GM10248 (cell line): ENCODE results near the gene CEP57L1.

Experiments used
- CTCF ChIA-PET: fragments of 300-600 bp; sonication (Branson Sonifier 250); formaldehyde crosslinking; extraction: SDS; loops from one replicate; lab custom pipeline; 2021; ENCODE audit warnings: antibody characterized with exemption; lab: Yijun Ruan, JAX
- POLR2A ChIA-PET: fragments of 350-650 bp; sonication (Branson Sonifier 250); formaldehyde crosslinking; extraction: SDS; loops from one replicate; lab custom pipeline; 2020; ENCODE audit warnings: antibody characterized with exemption; lab: Yijun Ruan, JAX
- DNase-seq: peaks from one replicate; pipeline ENCODE4 v3.0.0; 2012; ENCODE audit errors: extremely low spot score
- CTCF ChIP-seq: IDR thresholded peaks from 2 replicates; pipeline ENCODE4 v1.5.1; 2012; ENCODE audit warnings: mild to moderate bottlenecking, low read depth; ENCODE audit errors: extremely low read depth, missing control alignments, control extremely low read depth

The CEP57L1 gene

GRCh38 chr6:109088995-109089394, 6.3 kb upstream of the CEP57L1 start:
- no peak for TF ChIP-seq CTCF
- no peak for DNase-seq
- POLR2A ChIA-PET = no interaction called here
- CTCF ChIA-PET = interaction anchor here (1.1 kb wide), 1 partner anchor 16 kb away, joined by 5 read pairs; no protein-coding TSS in a partner anchor

- no peak for TF ChIP-seq CTCF
- ChIA-PET POLR2A (no interaction called here), CTCF (interaction anchor here (0.9 to 4.8 kb wide), 4 partner anchors 10 to 292 kb away, joined by 3 to 20 read pairs (median 4); no protein-coding TSS in a partner anchor)
- no peak for DNase-seq
These were observed 3.8 kb upstream of the CEP57L1 start for GRCh38 chr6:109091314-109092024.

GRCh38 chr6:109092074-109092473, 3.2 kb upstream of the CEP57L1 start:
- no peak for TF ChIP-seq CTCF
- no peak for DNase-seq
- ChIA-PET CTCF (interaction anchor here (4.8 kb wide), 1 partner anchor 292 kb away, joined by 20 read pairs; no protein-coding TSS in a partner anchor), POLR2A (no interaction called here)

- ChIA-PET CTCF (interaction anchor here (0.7 to 4.8 kb wide), 11 partner anchors 9 to 946 kb away, joined by 3 to 20 read pairs (median 4); no protein-coding TSS in a partner anchor), POLR2A (interaction anchor here (1.1 kb wide), 1 partner anchor 535 kb away, joined by 5 read pairs; no protein-coding TSS in a partner anchor)
- TF ChIP-seq CTCF = no peak
- no peak for DNase-seq
These were observed 1.4 kb upstream of the CEP57L1 start for GRCh38 chr6:109093732-109094415.

GRCh38 chr6:109094416-109095035, 781 bp upstream of the CEP57L1 start, which contains the start of gene SESN1:
Gene SESN1 (minus strand): TSS chr6:109094846. CDS start chr6:109094073, 773 bp downstream.
- CTCF ChIA-PET = interaction anchor here (0.7 to 4.8 kb wide), 10 partner anchors 10 to 945 kb away, joined by 3 to 20 read pairs (median 4); no protein-coding TSS in a partner anchor
- POLR2A ChIA-PET = interaction anchor here (0.7 to 1.3 kb wide), 4 partner anchors 23 to 536 kb away, joined by 3 to 5 read pairs (median 4); no protein-coding TSS in a partner anchor
- peak; percentile 90 for DNase-seq
- no peak for TF ChIP-seq CTCF

- ChIA-PET CTCF (interaction anchor here (4.8 kb wide), 1 partner anchor 288 kb away, joined by 20 read pairs; no protein-coding TSS in a partner anchor), POLR2A (interaction anchor here (1.3 kb wide), 1 partner anchor 21 kb away, joined by 4 read pairs; no protein-coding TSS in a partner anchor)
- TF ChIP-seq CTCF = no peak
- no peak for DNase-seq
These were observed 453 bp downstream of the CEP57L1 start for GRCh38 chr6:109095835-109096084.
